Esophagus squamous epithelium (tissue), 4 donors: ENCODE data around the gene ZNF599.

Experiments
- POLR2A ChIP-seq, 4 donors: fragments of 450-650 bp; IDR thresholded peaks; one replicate each; pipeline ENCODE4 v1.6.1; 2017; ENCODE audit warnings: antibody characterized with exemption in 4 of 4, mild to moderate bottlenecking in 4 of 4, moderate library complexity in 3 of 4
- TF ChIP-seq, protein P1 (sequence below), 6 experiments: fragments of 450-650 bp in 4 of 6; fragments of 200-600 bp in 2 of 6; sonication (generic) in 2 of 6; IDR thresholded peaks; one replicate each; pipeline ENCODE4 v1.5.1; 2016 to 2019; ENCODE audit warnings: antibody characterized with exemption in 6 of 6, mild to moderate bottlenecking in 4 of 6, moderate library complexity in 4 of 6

DNA sequence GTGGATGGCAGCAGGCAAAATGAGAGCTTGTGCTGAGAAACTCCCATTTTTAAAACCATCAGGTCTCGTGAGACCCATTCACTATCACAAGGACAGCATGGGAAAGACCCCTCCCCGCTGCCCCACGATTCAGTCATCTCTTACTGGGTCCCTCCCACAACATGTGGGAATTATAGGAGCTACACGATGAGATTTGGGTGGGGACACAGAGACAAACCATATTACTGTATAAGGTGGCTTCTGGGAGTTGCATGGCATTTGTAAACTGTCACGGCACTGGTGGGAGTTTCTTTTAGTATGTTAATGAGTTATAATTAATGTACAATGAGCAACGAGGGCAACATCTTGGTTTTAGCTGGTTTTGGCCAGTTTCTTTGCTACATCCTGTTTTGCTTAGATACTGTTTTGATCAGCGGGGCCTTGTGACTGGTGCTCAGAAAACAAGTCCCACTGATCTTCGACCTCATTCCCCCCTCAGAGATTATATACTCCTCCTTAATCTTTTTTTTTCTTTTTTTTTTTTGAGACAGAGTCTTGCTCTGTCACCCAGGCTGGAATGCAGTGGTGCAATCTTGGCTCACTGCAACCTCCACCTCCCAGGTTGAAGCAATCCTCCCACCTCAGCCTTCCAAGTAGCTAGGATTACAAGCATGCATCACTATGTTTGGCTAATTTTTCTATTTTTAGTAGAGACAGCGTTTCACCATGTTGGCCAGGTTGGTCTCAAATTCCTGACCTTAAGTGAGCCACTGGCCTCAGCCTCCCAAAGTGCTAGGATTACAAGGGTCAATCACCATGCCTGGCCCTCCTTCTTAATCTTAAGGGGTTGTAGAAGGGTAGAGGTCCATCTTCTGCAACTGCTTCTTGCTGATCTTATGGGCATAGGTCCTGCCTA, 21.3 kb upstream of the ZNF599 start:
- no peak for TF ChIP-seq POLR2A (IDR thresholded peaks at IDR 0.05)
- TF ChIP-seq, protein P1, sequence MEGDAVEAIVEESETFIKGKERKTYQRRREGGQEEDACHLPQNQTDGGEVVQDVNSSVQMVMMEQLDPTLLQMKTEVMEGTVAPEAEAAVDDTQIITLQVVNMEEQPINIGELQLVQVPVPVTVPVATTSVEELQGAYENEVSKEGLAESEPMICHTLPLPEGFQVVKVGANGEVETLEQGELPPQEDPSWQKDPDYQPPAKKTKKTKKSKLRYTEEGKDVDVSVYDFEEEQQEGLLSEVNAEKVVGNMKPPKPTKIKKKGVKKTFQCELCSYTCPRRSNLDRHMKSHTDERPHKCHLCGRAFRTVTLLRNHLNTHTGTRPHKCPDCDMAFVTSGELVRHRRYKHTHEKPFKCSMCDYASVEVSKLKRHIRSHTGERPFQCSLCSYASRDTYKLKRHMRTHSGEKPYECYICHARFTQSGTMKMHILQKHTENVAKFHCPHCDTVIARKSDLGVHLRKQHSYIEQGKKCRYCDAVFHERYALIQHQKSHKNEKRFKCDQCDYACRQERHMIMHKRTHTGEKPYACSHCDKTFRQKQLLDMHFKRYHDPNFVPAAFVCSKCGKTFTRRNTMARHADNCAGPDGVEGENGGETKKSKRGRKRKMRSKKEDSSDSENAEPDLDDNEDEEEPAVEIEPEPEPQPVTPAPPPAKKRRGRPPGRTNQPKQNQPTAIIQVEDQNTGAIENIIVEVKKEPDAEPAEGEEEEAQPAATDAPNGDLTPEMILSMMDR (IDR thresholded peaks at IDR 0.05): no peak
